Fibroblast of lung (primary cell): ENCODE measurements around the gene PSG1. TPM values are rescaled to one million over a fixed set of nuclear protein-coding genes. Genes with fewer than 3 reads are reported as not detected.
"Not testable (repeated sequence)": the region's sequence is repeated elsewhere in the genome, so short reads cannot be mapped to it uniquely, and the experiment has no call there.

Experiments used
- DNase-seq, 2 donors: peaks; one replicate each; pipeline versions ENCODE4 v3.0.0 to v3.0.0-alpha.2; 2010; ENCODE audit warnings: low read depth in 2 of 2
- H2AFZ ChIP-seq: 2 replicates; pipeline ENCODE4 v1.5.1; 2012; ENCODE audit warnings: low read length, control low read depth, inconsistent platforms
- H3K27ac ChIP-seq: 2 replicates; pipeline ENCODE4 v1.5.1; 2011; ENCODE audit warnings: low read length, control low read depth; ENCODE audit not compliant: insufficient read depth
- H3K27me3 ChIP-seq: 2 replicates; pipeline ENCODE4 v1.5.1; 2011; ENCODE audit warnings: mild to moderate bottlenecking, low read length; ENCODE audit not compliant: control insufficient read depth, insufficient read depth
- H3K36me3 ChIP-seq: 2 replicates; pipeline ENCODE4 v1.5.1; 2011; ENCODE audit warnings: low read length; ENCODE audit not compliant: control insufficient read depth, insufficient read depth
- H3K4me1 ChIP-seq: 2 replicates; pipeline ENCODE4 v1.5.1; 2011; ENCODE audit warnings: low read length; ENCODE audit not compliant: control insufficient read depth, insufficient read depth; ENCODE audit errors: extremely low read depth
- H3K4me2 ChIP-seq: 2 replicates; pipeline ENCODE4 v1.5.1; 2011; ENCODE audit warnings: low read length, control low read depth; ENCODE audit not compliant: insufficient read depth; ENCODE audit errors: extremely low read depth
- H3K4me3 ChIP-seq, 4 experiments: fragments of 200-600 bp in 1 of 4; sonication (generic) in 1 of 4; replicated peaks in 1 of 4; 2 replicates each; pipeline ENCODE4 v1.5.1; 2011 to 2016; ENCODE audit warnings: low read length in 4 of 4, low read depth in 3 of 4, mild to moderate bottlenecking in 3 of 4, control low read depth in 2 of 4, inconsistent platforms in 1 of 4, mixed read lengths in 1 of 4; ENCODE audit not compliant: insufficient read depth in 1 of 4; ENCODE audit errors: control extremely low read depth in 1 of 4
- H3K79me2 ChIP-seq: 2 replicates; pipeline ENCODE4 v1.5.1; 2012; ENCODE audit warnings: mild to moderate bottlenecking, low read length, inconsistent platforms; ENCODE audit not compliant: control insufficient read depth, insufficient read depth
- H3K9ac ChIP-seq: 2 replicates; pipeline ENCODE4 v1.5.1; 2011; ENCODE audit warnings: mild to moderate bottlenecking, low read length, control low read depth; ENCODE audit not compliant: insufficient read depth
- H3K9me3 ChIP-seq: 2 replicates; pipeline ENCODE4 v1.5.1; 2012; ENCODE audit warnings: low read depth, low read length; ENCODE audit not compliant: control insufficient read depth, insufficient read depth
- H4K20me1 ChIP-seq: 2 replicates; pipeline ENCODE4 v1.5.1; 2011; ENCODE audit warnings: low read length; ENCODE audit not compliant: control insufficient read depth, insufficient read depth; ENCODE audit errors: extremely low read depth
- polyA plus RNA-seq, 2 donors: library from polyadenylated mRNA; depleted of rRNA in 1 of 2; stranded (reverse) in 1 of 2; unstranded in 1 of 2; fragments of >200 nt; gene quantifications; 2 replicates each; pipeline ENCODE4 v1.2.1, GENCODE V29; 2011 to 2012; ENCODE audit warnings: missing spikeins in 1 of 2
- total RNA-seq: library from RNA; depleted of rRNA; stranded (reverse); fragments of >200 nt; gene quantifications from 2 replicates; pipeline ENCODE4 v1.2.1, GENCODE V29; 2014

Gene PSG1
- total and polyA plus RNA-seq, 2 donors (not counting 1 experiment from before 2014, with no cell fraction given): 1.3 to 16.4 TPM

DNA sequence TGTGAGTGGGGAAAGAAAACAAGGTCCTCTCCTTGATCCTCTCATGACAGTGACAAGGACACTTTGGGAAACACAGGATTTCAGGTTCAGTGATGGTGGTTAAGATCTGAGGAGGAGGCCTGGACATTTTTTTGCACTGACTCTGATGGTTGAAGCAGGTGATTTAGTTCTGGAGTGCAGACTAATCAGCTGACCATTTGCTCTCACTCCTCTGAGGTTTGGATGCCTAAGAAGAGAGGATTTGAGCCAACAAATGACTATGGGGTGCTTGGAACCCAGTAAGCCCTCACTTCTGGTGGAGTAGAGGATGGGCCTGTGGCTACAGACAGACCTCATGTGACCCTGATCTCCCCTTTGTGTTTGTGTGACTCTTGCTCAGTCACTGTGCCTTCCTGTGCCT is 2.9 kb downstream of the PSG1 start:
- H3K9ac ChIP-seq: not testable (repeated sequence)

DNA sequence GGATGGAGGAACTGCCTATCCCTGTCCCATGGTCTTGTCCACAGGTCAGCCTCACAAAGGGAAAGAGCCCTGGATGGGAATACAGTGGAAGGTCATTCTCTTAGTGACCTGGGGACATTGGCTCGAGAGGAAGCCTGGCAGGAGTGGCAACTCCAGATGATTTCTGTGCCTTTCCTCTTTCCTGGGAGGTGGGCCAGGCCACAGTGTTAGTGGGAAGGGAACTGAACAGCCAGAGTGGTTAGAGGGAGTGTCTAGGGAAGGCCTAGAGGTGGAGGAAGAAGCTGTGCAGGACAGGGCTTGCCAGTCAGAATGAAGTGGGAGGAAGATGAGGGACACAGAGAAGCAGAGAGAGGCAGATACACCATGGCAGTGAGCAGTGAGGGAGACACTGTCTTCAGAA is 3.6 kb downstream of the PSG1 start:
- H2AFZ ChIP-seq, H3K9me3 ChIP-seq, H4K20me1 ChIP-seq, H3K9ac ChIP-seq, H3K4me2 ChIP-seq, H3K36me3 ChIP-seq, H3K4me3 ChIP-seq, H3K79me2 ChIP-seq, H3K27me3 ChIP-seq: not testable (repeated sequence)
- Histone ChIP-seq H3K27ac (peak overlapping the region; percentile 89), H3K4me1 (peaks cover 20% of the 10 kb centered on the region)
- peak in 1 of 2 donors; percentile 26 for DNase-seq

More for the DNA sequence above, 2.9 kb downstream of the PSG1 start:
- not testable (repeated sequence) for H3K36me3 ChIP-seq, H3K27me3 ChIP-seq, H2AFZ ChIP-seq, H3K4me3 ChIP-seq, H4K20me1 ChIP-seq, H3K4me2 ChIP-seq, H3K79me2 ChIP-seq, H3K9me3 ChIP-seq
- Histone ChIP-seq H3K4me1 (peaks cover 20% of the 10 kb centered on the region), H3K27ac (peak overlapping the region; percentile 89)
- DNase-seq: peak in 1 of 2 donors; percentile 84

DNA sequence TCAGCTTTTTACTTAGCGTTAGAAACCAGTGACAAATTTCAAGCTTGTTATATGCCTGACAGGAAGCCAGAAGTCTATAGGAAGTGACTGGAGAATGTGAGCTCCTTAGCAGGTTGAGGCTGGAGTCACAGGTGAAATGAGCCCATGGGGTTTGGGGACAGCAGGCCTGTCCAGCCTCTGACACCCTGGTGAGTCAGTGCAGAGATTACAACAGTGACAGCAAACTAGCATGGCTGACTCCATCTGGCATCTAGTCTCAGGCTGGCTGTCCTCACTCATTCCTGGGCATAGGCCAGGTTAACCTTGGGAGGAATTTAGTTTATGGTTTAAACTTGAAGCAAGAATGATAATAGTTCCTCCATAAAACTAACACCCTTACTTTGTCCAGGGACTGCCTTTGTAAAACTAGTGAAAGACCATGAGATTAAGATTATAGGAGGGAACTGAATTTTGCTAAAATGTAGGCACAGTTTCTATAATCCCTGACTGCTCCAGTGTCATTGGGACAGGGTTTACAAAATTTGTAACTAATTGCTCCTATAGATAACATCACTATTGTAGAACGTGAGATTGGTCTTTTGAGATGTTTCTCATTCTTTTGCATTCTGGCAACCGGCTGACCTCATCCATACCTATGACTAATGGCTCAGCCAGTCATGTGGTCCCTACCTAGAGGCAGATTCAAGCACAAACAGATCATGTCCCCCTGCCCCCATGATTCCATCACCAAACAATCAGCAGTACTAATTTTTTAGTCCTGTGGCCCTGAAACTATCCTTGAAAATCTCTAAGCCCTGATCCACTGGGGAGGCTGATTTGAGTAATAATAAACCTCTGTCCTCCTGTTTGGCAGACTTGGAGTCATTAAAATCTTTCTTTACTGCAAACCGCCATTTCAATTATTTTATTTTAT is 4.4 kb downstream of the PSG1 start:
- not testable (repeated sequence) for H3K27me3 ChIP-seq, H3K4me3 ChIP-seq, H3K36me3 ChIP-seq, H3K9me3 ChIP-seq, H3K79me2 ChIP-seq, H4K20me1 ChIP-seq, H3K4me2 ChIP-seq, H3K9ac ChIP-seq, H2AFZ ChIP-seq
- peak in 1 of 2 donors; percentile 83 for DNase-seq
- Histone ChIP-seq H3K27ac (peak overlapping the region; percentile 90), H3K4me1 (peaks cover 20% of the 10 kb centered on the region)

GRCh38 chr19:42874136-42874535 is 5.4 kb downstream of the PSG1 start:
- not testable (repeated sequence) for DNase-seq, H3K4me2 ChIP-seq, H3K79me2 ChIP-seq, H3K9ac ChIP-seq, H3K9me3 ChIP-seq, H3K36me3 ChIP-seq, H3K27me3 ChIP-seq, H4K20me1 ChIP-seq, H2AFZ ChIP-seq, H3K4me3 ChIP-seq
- peak overlapping the region; percentile 90 for H3K27ac ChIP-seq
- peaks cover 20% of the 10 kb centered on the region for H3K4me1 ChIP-seq
